ENCODE data around the gene NLRX1. TPM values are rescaled to one million over a fixed set of nuclear protein-coding genes. Genes with fewer than 3 reads are reported as not detected.
A peak's percentile ranks its signal among the peaks of the same experiment; 100 is the strongest.

NLRX1 gene
- total RNA-seq, 1 donor from 2014 or later: 10.2 TPM

- H3K4me1 Mint-ChIP-seq: peaks cover 25% of the 10 kb centered on the region
- TF ChIP-seq CTCF (IDR thresholded peaks at IDR 0.05) (peak; percentile 66), EZH2 (IDR thresholded peaks at IDR 0.05) (no peak)
- no peak overlapping the region for H3K27ac ChIP-seq
- H3K36me3 ChIP-seq: no peaks in the 10 kb centered on the region
- no peaks in the 10 kb centered on the region for H3K79me2 ChIP-seq (ENCODE audit: low read depth)
- H3K9me3 Mint-ChIP-seq: no peaks in the 10 kb centered on the region
- H3K9me3 ChIP-seq (ENCODE audit: low read depth): no peaks in the 10 kb centered on the region
- no peak overlapping the region for H3K27ac Mint-ChIP-seq
- H3K4me2 ChIP-seq: peak overlapping the region; percentile 5
- peaks cover 15% of the 10 kb centered on the region for H3K4me1 ChIP-seq
- peak overlapping the region; percentile 41 for H3K4me3 Mint-ChIP-seq
- H3K9ac ChIP-seq: no peak overlapping the region
- peaks cover 44% of the 10 kb centered on the region for H3K27me3 ChIP-seq
- H3K36me3 Mint-ChIP-seq: no peaks in the 10 kb centered on the region
- H3K4me3 ChIP-seq: no peak overlapping the region
- H3K27me3 Mint-ChIP-seq (ENCODE audit: insufficient read depth, low read depth): peaks cover 31% of the 10 kb centered on the region
- no peaks in the 10 kb centered on the region for H4K20me1 ChIP-seq (ENCODE audit: low read depth)
- H3F3A ChIP-seq (ENCODE audit: low read depth): peaks cover 25% of the 10 kb centered on the region
- peak; percentile 88 for DNase-seq (ENCODE audit: low spot score)
- peak overlapping the region; percentile 78 for H2AFZ ChIP-seq (replicated peaks)
These were observed 23.6 kb upstream of the NLRX1 start for GRCh38 chr11:119144825-119145486.

DNA sequence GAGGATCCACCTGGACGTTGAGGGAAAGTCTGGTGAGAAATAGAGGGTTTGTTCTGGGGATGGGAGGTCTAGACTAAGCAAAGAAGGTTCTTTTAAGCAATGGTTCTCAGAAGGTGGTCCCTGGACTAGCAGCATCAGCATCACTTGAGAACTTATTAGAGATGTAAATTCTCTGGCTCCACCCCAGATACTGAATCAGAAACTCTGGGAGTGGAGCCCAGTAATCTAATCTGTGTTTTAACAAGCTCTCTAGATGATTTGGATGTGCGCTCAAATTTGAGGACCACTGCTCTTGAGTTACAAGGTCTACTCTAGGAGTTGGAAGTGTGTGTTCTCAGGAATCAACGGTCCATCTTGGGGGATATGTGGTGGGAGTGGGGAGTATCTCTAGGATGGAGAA lies 23.0 kb upstream of the NLRX1 start:
- no peak for DNase-seq (ENCODE audit: low spot score)
- Histone ChIP-seq H3K4me3 (no peak overlapping the region), H3K9me3 (ENCODE audit: low read depth) (no peaks in the 10 kb centered on the region), H3K79me2 (ENCODE audit: low read depth) (no peaks in the 10 kb centered on the region), H2AFZ (replicated peaks) (no peak overlapping the region), H4K20me1 (ENCODE audit: low read depth) (no peaks in the 10 kb centered on the region), H3K9ac (no peak overlapping the region), H3K27me3 (peaks cover 50% of the 10 kb centered on the region), H3F3A (ENCODE audit: low read depth) (peaks cover 25% of the 10 kb centered on the region), H3K4me2 (peak overlapping the region; percentile 5), H3K4me1 (peaks cover 19% of the 10 kb centered on the region), H3K36me3 (no peaks in the 10 kb centered on the region), H3K27ac (no peak overlapping the region)
- no peak for TF ChIP-seq CTCF (IDR thresholded peaks at IDR 0.05)
- Mint-ChIP-seq H3K36me3 (no peaks in the 10 kb centered on the region), H3K27ac (no peak overlapping the region), H3K4me3 (no peak overlapping the region), H3K9me3 (no peaks in the 10 kb centered on the region), H3K27me3 (ENCODE audit: insufficient read depth, low read depth) (peaks cover 35% of the 10 kb centered on the region), H3K4me1 (peaks cover 28% of the 10 kb centered on the region)

DNA sequence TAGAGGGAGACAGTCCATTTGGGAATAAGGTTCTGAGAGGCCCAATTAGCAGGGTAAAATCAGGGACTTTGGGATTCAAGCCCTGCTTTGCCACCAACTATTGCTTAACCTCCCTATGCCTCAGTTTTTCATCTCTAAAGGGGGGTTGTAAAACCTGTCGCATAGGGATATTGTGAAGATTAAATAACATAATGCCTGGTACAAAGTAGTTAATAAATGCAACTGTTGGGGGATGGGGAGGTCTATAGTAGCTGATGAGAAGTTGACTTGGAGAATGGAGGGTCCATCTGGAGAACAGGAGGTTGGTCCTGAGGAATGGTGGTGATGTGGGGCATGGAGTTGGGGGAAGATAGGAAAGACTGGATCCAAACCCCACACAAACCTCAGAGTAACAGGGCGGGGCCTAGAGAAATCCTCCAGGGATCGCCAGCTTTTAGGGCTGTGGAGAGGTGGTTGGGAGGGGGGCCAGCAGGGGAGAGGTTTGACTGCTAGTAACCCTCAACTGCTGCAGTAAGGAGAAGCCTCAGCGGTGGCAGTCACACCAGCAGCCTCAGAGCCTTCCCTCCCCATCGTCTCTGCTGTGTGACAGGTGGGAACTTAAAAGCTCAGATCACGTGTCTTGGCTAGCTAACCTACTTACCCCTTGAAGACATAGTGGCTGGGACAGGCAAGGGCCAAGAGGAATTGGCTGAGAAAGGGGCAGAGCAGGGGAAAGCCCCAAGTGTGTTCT lies 20.8 kb upstream of the NLRX1 start:
- Histone ChIP-seq H3K4me1 (peaks cover 19% of the 10 kb centered on the region), H3K36me3 (no peaks in the 10 kb centered on the region), H3K9ac (no peak overlapping the region), H3K4me2 (peak overlapping the region; percentile 26), H3K9me3 (ENCODE audit: low read depth) (no peaks in the 10 kb centered on the region), H3K4me3 (no peak overlapping the region), H3F3A (ENCODE audit: low read depth) (peaks cover 31% of the 10 kb centered on the region), H3K79me2 (ENCODE audit: low read depth) (no peaks in the 10 kb centered on the region), H3K27ac (no peak overlapping the region), H3K27me3 (peaks cover 69% of the 10 kb centered on the region), H4K20me1 (ENCODE audit: low read depth) (no peaks in the 10 kb centered on the region), H2AFZ (replicated peaks) (no peak overlapping the region)
- no peak overlapping the region for H3K27ac Mint-ChIP-seq
- peak overlapping the region; percentile 88 for H3K4me3 Mint-ChIP-seq
- TF ChIP-seq EZH2 (IDR thresholded peaks at IDR 0.05) (no peak), CTCF (IDR thresholded peaks at IDR 0.05) (no peak), EZH2phosphoT487 (IDR thresholded peaks at IDR 0.05) (no peak)
- peaks cover 36% of the 10 kb centered on the region for H3K27me3 Mint-ChIP-seq (ENCODE audit: insufficient read depth, low read depth)
- no peaks in the 10 kb centered on the region for H3K36me3 Mint-ChIP-seq
- no peaks in the 10 kb centered on the region for H3K9me3 Mint-ChIP-seq
- DNase-seq (ENCODE audit: low spot score): peak; percentile 23
- peaks cover 28% of the 10 kb centered on the region for H3K4me1 Mint-ChIP-seq
